Adipose tissue (tissue), 3 donors: ENCODE measurements around the gene RPUSD3. TPM values are rescaled to one million over a fixed set of nuclear protein-coding genes. Genes with fewer than 3 reads are reported as not detected.
"Not testable (repeated sequence)": the region's sequence is repeated elsewhere in the genome, so short reads cannot be mapped to it uniquely, and the experiment has no call there.

ENCODE experiments used
- H3K27ac ChIP-seq: one replicate; pipeline ENCODE4 v1.5.1; 2013; ENCODE audit warnings: low read depth, low read length
- WGBS, 3 donors: extraction: QIAGEN DNeasy Blood & Tissue Kit; methylation state at CpG; one replicate each; pipeline ENCODE4 v1.1.7; 2013; 5-methylcytosine and 5-hydroxymethylcytosine counted together
- polyA plus RNA-seq, 3 donors: library from polyadenylated mRNA; stranded (reverse); fragments of 200-250 nt; gene quantifications; one replicate each; pipeline ENCODE4 v1.2.3, GENCODE V29; 2013
- donor health status: healthy with polysubstance abuse.
- donor health status: Bipolar disorder and iron deficiency.
- donor health status: healthy.

RPUSD3 gene
- polyA plus RNA-seq = 10 to 100 TPM; 20.7 to 27.8 (median 25.6) TPM

- 1% methylated on average over 42 of the region's 42 CpGs for WGBS, 3 donors
- no peak within 1 kb of the TSS for H3K27ac ChIP-seq
These were observed at the start of gene RPUSD3 for GRCh38 chr3:9843715-9844438. RPUSD3 (minus strand) TSS chr3:9844008; CDS start chr3:9843990, 18 bp downstream.

- WGBS, 3 donors = 4 to 12% (median 10%) methylated on average over 12 of the region's 12 CpGs
- H3K27ac ChIP-seq = no peak overlapping the region
These were observed 47.3 kb upstream of the RPUSD3 start for GRCh38 chr3:9891072-9891622.

GRCh38 chr3:9890249-9891071 lies 46.7 kb upstream of the RPUSD3 start, which contains the start of gene JAGN1:
JAGN1 (plus strand) TSS chr3:9890610; CDS start chr3:9890723, 113 bp downstream.
- WGBS, 3 donors = 0% methylated on average over 47 to 62 of the region's 62 CpGs
- peak within 1 kb of the TSS; percentile 86 for H3K27ac ChIP-seq

GRCh38 chr3:9889405-9889804 lies 45.6 kb upstream of the RPUSD3 start:
- 62 to 76% (median 74%) methylated on average over 5 of the region's 5 CpGs for WGBS, 3 donors
- H3K27ac ChIP-seq = no peak overlapping the region

GRCh38 chr3:9888540-9888939 lies 44.7 kb upstream of the RPUSD3 start:
- 77 to 89% (median 83%) methylated on average over 3 of the region's 3 CpGs for WGBS, 3 donors

GRCh38 chr3:9887480-9887879 lies 43.7 kb upstream of the RPUSD3 start:
- 76 to 82% (median 80%) methylated on average over 5 of the region's 5 CpGs for WGBS, 3 donors
- H3K27ac ChIP-seq = no peak overlapping the region

More at GRCh38 chr3:9888540-9888939, 44.7 kb upstream of the RPUSD3 start:
- H3K27ac ChIP-seq = no peak overlapping the region

GRCh38 chr3:9886328-9886727 lies 42.5 kb upstream of the RPUSD3 start:
- no peak overlapping the region for H3K27ac ChIP-seq

GRCh38 chr3:9884555-9885165 lies 40.9 kb upstream of the RPUSD3 start:
- H3K27ac ChIP-seq = no peak overlapping the region
- WGBS, 3 donors = 74 to 77% (median 77%) methylated on average over 11 of the region's 11 CpGs

GRCh38 chr3:9883706-9884554 lies 40.1 kb upstream of the RPUSD3 start:
- 81 to 87% (median 86%) methylated on average over 7 of the region's 7 CpGs for WGBS, 3 donors
- no peak overlapping the region for H3K27ac ChIP-seq

- no peak overlapping the region for H3K27ac ChIP-seq
- 95 to 98% (median 97%) methylated on average over 1 of the region's 1 CpG for WGBS, 3 donors
These were observed 37.6 kb upstream of the RPUSD3 start for GRCh38 chr3:9881441-9881840.

- H3K27ac ChIP-seq = no peak within 1 kb of the TSS
- 75 to 88% (median 79%) methylated on average over 7 of the region's 7 CpGs for WGBS, 3 donors
These were observed 36.2 kb upstream of the RPUSD3 start, which contains the start of gene CIDEC for GRCh38 chr3:9879830-9880549. CIDEC (minus strand) TSS chr3:9880253; CDS start chr3:9878486, 1,767 bp downstream.

- no peak overlapping the region for H3K27ac ChIP-seq
- WGBS, 3 donors = 59 to 78% (median 77%) methylated on average over 5 of the region's 5 CpGs
These were observed 34.9 kb upstream of the RPUSD3 start for GRCh38 chr3:9878700-9879099.

GRCh38 chr3:9876991-9877390 lies 33.2 kb upstream of the RPUSD3 start:
- H3K27ac ChIP-seq = no peak overlapping the region
- 90 to 92% (median 90%) methylated on average over 12 of the region's 12 CpGs for WGBS, 3 donors

- not testable (repeated sequence) for H3K27ac ChIP-seq
- WGBS, 3 donors = 82 to 91% (median 90%) methylated on average over 4 of the region's 4 CpGs
These were observed 32.4 kb upstream of the RPUSD3 start for GRCh38 chr3:9876255-9876654.

- H3K27ac ChIP-seq = no peak overlapping the region
These were observed 31.6 kb upstream of the RPUSD3 start for GRCh38 chr3:9875448-9875847.

GRCh38 chr3:9872067-9872466 lies 28.3 kb upstream of the RPUSD3 start:
- 94 to 95% (median 95%) methylated on average over 5 of the region's 5 CpGs for whole genome bisulfite sequencing, 3 donors

GRCh38 chr3:9870978-9871377 lies 27.2 kb upstream of the RPUSD3 start:
- no peak overlapping the region for H3K27ac ChIP-seq
- 41 to 91% (median 49%) methylated on average over 1 of the region's 1 CpG for WGBS, 3 donors

More at GRCh38 chr3:9872067-9872466, 28.3 kb upstream of the RPUSD3 start:
- H3K27ac ChIP-seq = not testable (repeated sequence)
